CD14-positive monocyte (primary cell): ENCODE data around the gene ADAMTS17. TPM values are rescaled to one million over a fixed set of nuclear protein-coding genes. Genes with fewer than 3 reads are reported as not detected.

Experiments
- DNase-seq, 3 donors: peaks; one replicate each; pipeline ENCODE4 v3.0.0-alpha.2; 2011 to 2022
- H2AFZ ChIP-seq: 2 replicates; pipeline ENCODE4 v1.6.0; 2012; ENCODE audit warnings: mild to moderate bottlenecking, low read depth, low read length, inconsistent platforms; ENCODE audit not compliant: insufficient read depth, poor library complexity, severe bottlenecking
- H3K27ac ChIP-seq, 2 donors: 1 replicate in 1 of 2; 2 replicates in 1 of 2; pipeline ENCODE4 v1.5.1; 2012 to 2013; ENCODE audit warnings: low read length in 2 of 2, control low read depth in 1 of 2, inconsistent platforms in 1 of 2, low read depth in 1 of 2, mild to moderate bottlenecking in 1 of 2
- H3K27me3 ChIP-seq, 2 donors: one replicate each; pipeline versions ENCODE4 v1.6.0 to v1.6.1; 2011 to 2013; ENCODE audit warnings: low read length in 2 of 2; ENCODE audit not compliant: control insufficient read depth in 2 of 2, insufficient read depth in 2 of 2
- H3K36me3 ChIP-seq, 2 donors: replicated peaks in 1 of 2; 1 replicate in 1 of 2; 2 replicates in 1 of 2; pipeline versions ENCODE4 v1.5.1 to v1.6.1; 2012 to 2013; ENCODE audit warnings: low read length in 2 of 2, control low read depth in 1 of 2, inconsistent platforms in 1 of 2, mild to moderate bottlenecking in 1 of 2; ENCODE audit not compliant: insufficient read depth in 2 of 2, control insufficient read depth in 1 of 2
- H3K4me1 ChIP-seq, 2 donors: 1 replicate in 1 of 2; 2 replicates in 1 of 2; pipeline versions ENCODE4 v1.5.1 to v1.6.1; 2012 to 2013; ENCODE audit warnings: low read length in 2 of 2, control low read depth in 1 of 2, inconsistent platforms in 1 of 2, mild to moderate bottlenecking in 1 of 2, moderate library complexity in 1 of 2; ENCODE audit not compliant: insufficient read depth in 2 of 2, control insufficient read depth in 1 of 2
- H3K4me2 ChIP-seq: replicated peaks from 2 replicates; pipeline ENCODE3; 2012; ENCODE audit warnings: low read length, moderate library complexity, mild to moderate bottlenecking; ENCODE audit not compliant: poor library complexity, severe bottlenecking; ENCODE audit errors: extremely low read depth
- H3K4me3 ChIP-seq, 3 experiments: fragments of 200-600 bp in 1 of 3; sonication (generic) in 1 of 3; replicated peaks in 1 of 3; 1 replicate in 2 of 3; 2 replicates in 1 of 3; pipeline ENCODE4 v1.5.1; 2011 to 2013; ENCODE audit warnings: low read length in 3 of 3, mild to moderate bottlenecking in 3 of 3, control low read depth in 2 of 3, low read depth in 2 of 3, inconsistent platforms in 1 of 3, moderate library complexity in 1 of 3
- H3K79me2 ChIP-seq: 2 replicates; pipeline ENCODE4 v1.6.0; 2012; ENCODE audit warnings: mild to moderate bottlenecking, control low read depth, inconsistent platforms, low read length, moderate library complexity; ENCODE audit not compliant: insufficient read depth
- H3K9ac ChIP-seq: 2 replicates; pipeline ENCODE4 v1.6.0; 2017; ENCODE audit warnings: low read length, mild to moderate bottlenecking; ENCODE audit not compliant: insufficient read depth, poor library complexity, severe bottlenecking
- H3K9me3 ChIP-seq, 2 donors: replicated peaks in 1 of 2; 1 replicate in 1 of 2; 2 replicates in 1 of 2; pipeline versions ENCODE4 v1.5.1 to v1.6.1; 2012 to 2013; ENCODE audit warnings: low read length in 2 of 2, control low read depth in 1 of 2; ENCODE audit not compliant: control insufficient read depth in 1 of 2, insufficient read depth in 1 of 2
- H4K20me1 ChIP-seq: 2 replicates; pipeline ENCODE4 v1.6.0; 2012; ENCODE audit warnings: mild to moderate bottlenecking, low read length, control low read depth, moderate library complexity; ENCODE audit not compliant: insufficient read depth
- H3K27ac Mint-ChIP-seq, 7 donors: one replicate each; pipeline ENCODE4 v1.8.0; 2020; ENCODE audit warnings: mild to moderate bottlenecking in 7 of 7, mixed read lengths in 7 of 7, moderate library complexity in 6 of 7, inconsistent platforms in 2 of 7
- H3K27me3 Mint-ChIP-seq, 3 donors: one replicate each; pipeline ENCODE4 v1.8.0; 2021 to 2022; ENCODE audit warnings: low read depth in 3 of 3, mild to moderate bottlenecking in 3 of 3, mixed read lengths in 3 of 3, moderate library complexity in 3 of 3, inconsistent platforms in 1 of 3
- H3K36me3 Mint-ChIP-seq, 2 donors: one replicate each; pipeline ENCODE4 v1.8.0; 2020; ENCODE audit warnings: mixed read lengths in 2 of 2, inconsistent platforms in 1 of 2, mild to moderate bottlenecking in 1 of 2
- H3K4me1 Mint-ChIP-seq: one replicate; pipeline ENCODE4 v1.8.0; 2020; ENCODE audit warnings: mild to moderate bottlenecking, mixed read lengths
- H3K4me3 Mint-ChIP-seq, 2 donors: one replicate each; pipeline ENCODE4 v1.8.0; 2020; ENCODE audit warnings: mild to moderate bottlenecking in 2 of 2, mixed read lengths in 2 of 2, moderate library complexity in 1 of 2
- H3K9me3 Mint-ChIP-seq, 7 donors: one replicate each; pipeline ENCODE4 v1.8.0; 2020 to 2022; ENCODE audit warnings: mixed read lengths in 7 of 7, mild to moderate bottlenecking in 6 of 7, moderate library complexity in 6 of 7, inconsistent platforms in 2 of 7
- CTCF ChIP-seq: fragments of 200-600 bp; IDR thresholded peaks from one replicate; pipeline ENCODE4 v1.8.0; 2022; ENCODE audit warnings: antibody characterized with exemption, mild to moderate bottlenecking
- WGBS: methylation state at CpG from one replicate; pipeline ENCODE4 v1.1.5; 2013; ENCODE audit warnings: missing lambda C conversion rate; ENCODE audit not compliant: insufficient coverage; 5-methylcytosine and 5-hydroxymethylcytosine counted together
- intact Hi-C, 2 donors: fragments of 100-400 bp; cut with micrococcal nuclease; formaldehyde crosslinking; loops; one replicate each; pipeline versions ENCODE4 v1.15.0 to v1.15.1; 2023
- polyA plus RNA-seq, 3 donors: library from polyadenylated mRNA; depleted of rRNA in 1 of 3; unstranded in 2 of 3; stranded (reverse) in 1 of 3; fragments of 300-500 nt in 2 of 3; fragments of >200 nt in 1 of 3; fragmentation: Illumina TruSeq in 2 of 3; gene quantifications; 1 replicate in 2 of 3; 2 replicates in 1 of 3; pipeline ENCODE4 v1.2.3, GENCODE V29; 2012 to 2021

ADAMTS17 gene
- polyA plus RNA-seq, 3 donors: 0.03 to 0.25 TPM; not detected in 1

GRCh38 chr15:100123611-100124010, 218.2 kb downstream of the ADAMTS17 start:
- Histone ChIP-seq H3K9ac (no peak overlapping the region), H3K79me2 (no peaks in the 10 kb centered on the region), H3K36me3 (no peaks in the 10 kb centered on the region), H4K20me1 (no peaks in the 10 kb centered on the region), H3K4me3 (no peak overlapping the region), H3K27me3 (no peaks in the 10 kb centered on the region), H3K9me3 (peaks cover 19 to 27% of the 10 kb centered on the region in 2 donors), H3K4me1 (no peaks in the 10 kb centered on the region), H3K4me2 (no peak overlapping the region), H2AFZ (no peak overlapping the region), H3K27ac (no peak overlapping the region)
- Mint-ChIP-seq H3K9me3 (peaks cover 13 to 45% (median 29%) of the 10 kb centered on the region in 7 donors), H3K36me3 (no peaks in the 10 kb centered on the region), H3K27me3 (peaks cover under 1 to 4% (median 1%) of the 10 kb centered on the region in 3 donors), H3K27ac (no peak overlapping the region), H3K4me3 (no peak overlapping the region), H3K4me1 (no peaks in the 10 kb centered on the region)
- 91% methylated on average over 7 of the region's 9 CpGs for WGBS
- intact Hi-C loops: no loop called here
- TF ChIP-seq CTCF: no peak
- no peak for DNase-seq

GRCh38 chr15:100121285-100121684, 220.5 kb downstream of the ADAMTS17 start:
- no peaks in the 10 kb centered on the region for H3K79me2 ChIP-seq
- TF ChIP-seq CTCF: no peak
- intact Hi-C loops: no loop called here
- H3K9ac ChIP-seq: no peak overlapping the region
- no peak overlapping the region for H3K4me3 ChIP-seq
- no peak overlapping the region for H3K4me3 Mint-ChIP-seq
- H3K4me2 ChIP-seq: no peak overlapping the region
- H3K27ac Mint-ChIP-seq: no peak overlapping the region
- H3K4me1 ChIP-seq: no peaks in the 10 kb centered on the region
- H2AFZ ChIP-seq: no peak overlapping the region
- no peak for DNase-seq
- H3K36me3 ChIP-seq: no peaks in the 10 kb centered on the region
- peaks cover 15 to 41% (median 28%) of the 10 kb centered on the region in 7 donors for H3K9me3 Mint-ChIP-seq
- no peaks in the 10 kb centered on the region for H4K20me1 ChIP-seq
- H3K36me3 Mint-ChIP-seq: no peaks in the 10 kb centered on the region
- no peak overlapping the region for H3K27ac ChIP-seq
- H3K9me3 ChIP-seq: peaks cover 22 to 40% of the 10 kb centered on the region in 2 donors
- no peaks in the 10 kb centered on the region for H3K4me1 Mint-ChIP-seq
- peaks cover 0 to 4% (median 1%) of the 10 kb centered on the region in 3 donors for H3K27me3 Mint-ChIP-seq
- no CpG with 5 or more reads among the region's 2 CpGs for WGBS
- no peaks in the 10 kb centered on the region for H3K27me3 ChIP-seq
